Activated CD8-positive, alpha-beta T cell treated with anti-CD3 and anti-CD28 coated beads for 36 hours (primary cell): Measurements from ENCODE around the gene HS6ST1. TPM values are rescaled to one million over a fixed set of nuclear protein-coding genes. Genes with fewer than 3 reads are reported as not detected.

Experiments
- ATAC-seq: fragments of 200-7000 bp; cut with Tn5 transposase; one replicate; pipeline ENCODE4 v1.10.0; 2021; ENCODE audit warnings: mild to moderate bottlenecking, moderate library complexity
- CTCF ChIA-PET: fragments of 350-600 bp; sonication (Branson Sonifier 250); formaldehyde crosslinking; loops from one replicate; lab custom pipeline; 2021; ENCODE audit warnings: antibody characterized with exemption; lab: Charles Lee
- POLR2A ChIA-PET: fragments of 350-600 bp; sonication (Branson Sonifier 250); formaldehyde crosslinking; loops from one replicate; lab custom pipeline; 2021; ENCODE audit warnings: antibody characterized with exemption; lab: Charles Lee
- DNase-seq: peaks from one replicate; pipeline ENCODE4 v3.0.0-alpha.2; 2020
- H3K27ac Mint-ChIP-seq: one replicate; pipeline ENCODE4 v1.8.0; 2021; ENCODE audit warnings: mild to moderate bottlenecking, mixed read lengths
- H3K27me3 Mint-ChIP-seq: one replicate; pipeline ENCODE4 v1.8.0; 2021; ENCODE audit warnings: mixed read lengths
- H3K36me3 Mint-ChIP-seq: one replicate; pipeline ENCODE4 v1.8.0; 2021; ENCODE audit warnings: low read depth, mixed read lengths
- H3K4me1 Mint-ChIP-seq: one replicate; pipeline ENCODE4 v1.8.0; 2021; ENCODE audit warnings: low read depth, mixed read lengths
- H3K4me3 Mint-ChIP-seq: one replicate; pipeline ENCODE4 v1.8.0; 2021; ENCODE audit warnings: mild to moderate bottlenecking, moderate library complexity, mixed read lengths
- H3K9me3 Mint-ChIP-seq: one replicate; pipeline ENCODE4 v1.8.0; 2021; ENCODE audit warnings: mixed read lengths
- intact Hi-C: fragments of 100-400 bp; cut with micrococcal nuclease; formaldehyde crosslinking; loops from one replicate; pipeline ENCODE4 v1.10.0; 2022
- total RNA-seq, 2 experiments: library from RNA; stranded (reverse); gene quantifications; one replicate each; pipeline ENCODE4 v1.2.3, GENCODE V29; 2021
- TF ChIP-seq, protein P1 (sequence below): fragments of 200-600 bp; IDR thresholded peaks from one replicate; pipeline ENCODE4 v1.8.0; 2022; ENCODE audit warnings: antibody characterized with exemption, mild to moderate bottlenecking

Gene HS6ST1, protein sequence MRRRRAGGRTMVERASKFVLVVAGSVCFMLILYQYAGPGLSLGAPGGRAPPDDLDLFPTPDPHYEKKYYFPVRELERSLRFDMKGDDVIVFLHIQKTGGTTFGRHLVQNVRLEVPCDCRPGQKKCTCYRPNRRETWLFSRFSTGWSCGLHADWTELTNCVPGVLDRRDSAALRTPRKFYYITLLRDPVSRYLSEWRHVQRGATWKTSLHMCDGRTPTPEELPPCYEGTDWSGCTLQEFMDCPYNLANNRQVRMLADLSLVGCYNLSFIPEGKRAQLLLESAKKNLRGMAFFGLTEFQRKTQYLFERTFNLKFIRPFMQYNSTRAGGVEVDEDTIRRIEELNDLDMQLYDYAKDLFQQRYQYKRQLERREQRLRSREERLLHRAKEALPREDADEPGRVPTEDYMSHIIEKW
- 10 to 100 TPM; 12.5 to 13.0 TPM for total RNA-seq

DNA sequence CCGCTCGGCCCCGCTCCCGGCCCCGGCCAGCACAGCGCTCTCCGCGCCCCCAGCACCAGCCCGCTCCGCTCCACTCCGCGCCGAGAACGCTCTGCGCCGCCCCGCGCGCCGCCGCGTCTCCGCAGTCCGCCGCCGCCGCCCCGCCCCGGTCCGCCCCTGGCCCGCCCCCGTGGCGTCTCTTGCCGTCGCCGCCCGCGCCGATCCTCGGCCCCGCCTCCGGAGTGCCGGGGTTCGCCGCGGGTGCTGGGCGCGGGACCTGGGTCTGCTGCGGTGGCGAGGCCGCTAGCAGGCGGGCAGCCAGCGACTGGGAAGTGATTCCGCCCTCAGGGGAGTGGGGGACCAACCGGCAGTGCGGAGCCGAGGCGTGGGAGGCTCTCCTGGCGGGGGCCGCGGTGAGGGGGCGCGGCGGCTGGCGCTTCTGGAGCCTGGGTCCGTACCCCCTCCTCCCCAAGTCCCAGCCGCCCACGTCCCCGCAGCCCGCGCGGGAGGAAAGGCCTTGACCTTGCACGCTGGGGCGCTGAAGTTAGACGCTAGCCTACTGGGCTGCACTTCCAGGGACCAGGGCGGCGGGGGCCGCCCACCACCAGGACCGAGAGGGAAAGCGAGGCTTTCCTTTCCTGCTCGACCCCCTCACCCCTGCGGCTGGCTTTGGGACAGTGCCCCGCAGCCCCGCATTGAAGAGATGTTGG is at the start of gene HS6ST1:
HS6ST1 (minus strand) TSS at position 93 of the 689 bp plus-strand sequence. CDS start 305 bp downstream, outside the sequence.
- peak within 1 kb of the TSS; percentile 84 for H3K4me3 Mint-ChIP-seq
- no peaks in the 10 kb centered on the region for H3K9me3 Mint-ChIP-seq
- CTCF ChIA-PET, result no interaction called here
- intact Hi-C loops, result no loop called here
- peaks cover 4% of the 10 kb centered on the region for H3K27me3 Mint-ChIP-seq
- H3K4me1 Mint-ChIP-seq, result peaks cover 32% of the 10 kb centered on the region
- DNase-seq, result peak; percentile 81
- peaks cover 8% of the 10 kb centered on the region for H3K36me3 Mint-ChIP-seq
- POLR2A ChIA-PET, result no interaction called here
- ATAC-seq, result peak; percentile 76
- H3K27ac Mint-ChIP-seq, result no peak within 1 kb of the TSS
- TF ChIP-seq, protein P1, sequence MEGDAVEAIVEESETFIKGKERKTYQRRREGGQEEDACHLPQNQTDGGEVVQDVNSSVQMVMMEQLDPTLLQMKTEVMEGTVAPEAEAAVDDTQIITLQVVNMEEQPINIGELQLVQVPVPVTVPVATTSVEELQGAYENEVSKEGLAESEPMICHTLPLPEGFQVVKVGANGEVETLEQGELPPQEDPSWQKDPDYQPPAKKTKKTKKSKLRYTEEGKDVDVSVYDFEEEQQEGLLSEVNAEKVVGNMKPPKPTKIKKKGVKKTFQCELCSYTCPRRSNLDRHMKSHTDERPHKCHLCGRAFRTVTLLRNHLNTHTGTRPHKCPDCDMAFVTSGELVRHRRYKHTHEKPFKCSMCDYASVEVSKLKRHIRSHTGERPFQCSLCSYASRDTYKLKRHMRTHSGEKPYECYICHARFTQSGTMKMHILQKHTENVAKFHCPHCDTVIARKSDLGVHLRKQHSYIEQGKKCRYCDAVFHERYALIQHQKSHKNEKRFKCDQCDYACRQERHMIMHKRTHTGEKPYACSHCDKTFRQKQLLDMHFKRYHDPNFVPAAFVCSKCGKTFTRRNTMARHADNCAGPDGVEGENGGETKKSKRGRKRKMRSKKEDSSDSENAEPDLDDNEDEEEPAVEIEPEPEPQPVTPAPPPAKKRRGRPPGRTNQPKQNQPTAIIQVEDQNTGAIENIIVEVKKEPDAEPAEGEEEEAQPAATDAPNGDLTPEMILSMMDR, result no peak

GRCh38 chr2:128367601-128368359 is 49.1 kb upstream of the HS6ST1 start:
- no peak for DNase-seq
- no peaks in the 10 kb centered on the region for H3K9me3 Mint-ChIP-seq
- ATAC-seq, result no peak
- H3K27ac Mint-ChIP-seq, result no peak overlapping the region
- no peak overlapping the region for H3K4me3 Mint-ChIP-seq
- intact Hi-C loops, result no loop called here
- POLR2A ChIA-PET, result no interaction called here
- TF ChIP-seq, protein P1, result no peak
- H3K36me3 Mint-ChIP-seq, result no peaks in the 10 kb centered on the region
- CTCF ChIA-PET, result no interaction called here
- peaks cover 6% of the 10 kb centered on the region for H3K27me3 Mint-ChIP-seq
- H3K4me1 Mint-ChIP-seq, result peaks cover 5% of the 10 kb centered on the region

GRCh38 chr2:128366713-128367511 is 48.2 kb upstream of the HS6ST1 start:
- Mint-ChIP-seq H3K27me3 (peaks cover 6% of the 10 kb centered on the region), H3K9me3 (no peaks in the 10 kb centered on the region), H3K36me3 (no peaks in the 10 kb centered on the region), H3K27ac (no peak overlapping the region), H3K4me1 (no peaks in the 10 kb centered on the region), H3K4me3 (no peak overlapping the region)
- ChIA-PET POLR2A (no interaction called here), CTCF (no interaction called here)
- DNase-seq (no peak), ATAC-seq (no peak)
- TF ChIP-seq, protein P1, result no peak
- intact Hi-C loops, result no loop called here

DNA sequence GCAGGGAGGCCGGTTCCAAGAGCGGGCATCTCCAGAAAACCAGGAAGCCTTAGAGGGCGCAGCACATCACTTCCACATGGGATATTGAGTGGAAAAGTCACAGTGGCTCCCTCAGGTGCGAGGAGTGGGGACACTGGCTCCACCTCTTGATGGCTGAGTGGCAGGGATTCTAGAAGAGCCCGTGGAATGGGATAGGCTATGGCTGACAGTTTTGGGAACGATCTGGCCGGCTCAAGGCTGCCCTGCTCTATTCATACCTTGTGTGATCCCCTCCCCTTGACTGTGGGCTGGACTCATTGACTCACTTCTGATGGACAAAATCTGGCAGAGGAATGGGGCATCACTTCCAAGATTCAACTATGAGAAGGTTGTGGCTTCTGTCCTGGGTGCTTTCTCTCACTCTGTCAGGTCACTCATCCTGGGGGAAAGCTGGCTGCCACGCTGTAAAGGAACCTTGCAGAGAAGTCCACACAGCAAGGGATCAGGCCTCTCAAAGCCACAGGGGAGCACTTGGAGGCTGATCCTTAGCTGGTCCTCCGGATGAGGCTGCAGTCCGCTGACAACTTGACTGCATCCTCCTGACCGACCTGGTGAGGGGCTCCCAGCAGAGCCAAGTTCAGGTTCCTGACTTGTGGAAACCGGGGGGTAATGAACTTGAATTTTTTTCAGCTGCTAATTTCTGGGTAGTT is 46.7 kb upstream of the HS6ST1 start:
- intact Hi-C loops, result no loop called here
- CTCF ChIA-PET, result no interaction called here
- POLR2A ChIA-PET, result no interaction called here
- H3K4me3 Mint-ChIP-seq, result no peak overlapping the region
- no peaks in the 10 kb centered on the region for H3K9me3 Mint-ChIP-seq
- H3K27ac Mint-ChIP-seq, result no peak overlapping the region
- H3K36me3 Mint-ChIP-seq, result no peaks in the 10 kb centered on the region
- ATAC-seq, result no peak
- TF ChIP-seq, protein P1, result no peak
- H3K27me3 Mint-ChIP-seq, result peaks cover 6% of the 10 kb centered on the region
- no peaks in the 10 kb centered on the region for H3K4me1 Mint-ChIP-seq
- DNase-seq, result no peak
